Measurements from ENCODE around the gene SMARCAD1.

Gene SMARCAD1

DNA sequence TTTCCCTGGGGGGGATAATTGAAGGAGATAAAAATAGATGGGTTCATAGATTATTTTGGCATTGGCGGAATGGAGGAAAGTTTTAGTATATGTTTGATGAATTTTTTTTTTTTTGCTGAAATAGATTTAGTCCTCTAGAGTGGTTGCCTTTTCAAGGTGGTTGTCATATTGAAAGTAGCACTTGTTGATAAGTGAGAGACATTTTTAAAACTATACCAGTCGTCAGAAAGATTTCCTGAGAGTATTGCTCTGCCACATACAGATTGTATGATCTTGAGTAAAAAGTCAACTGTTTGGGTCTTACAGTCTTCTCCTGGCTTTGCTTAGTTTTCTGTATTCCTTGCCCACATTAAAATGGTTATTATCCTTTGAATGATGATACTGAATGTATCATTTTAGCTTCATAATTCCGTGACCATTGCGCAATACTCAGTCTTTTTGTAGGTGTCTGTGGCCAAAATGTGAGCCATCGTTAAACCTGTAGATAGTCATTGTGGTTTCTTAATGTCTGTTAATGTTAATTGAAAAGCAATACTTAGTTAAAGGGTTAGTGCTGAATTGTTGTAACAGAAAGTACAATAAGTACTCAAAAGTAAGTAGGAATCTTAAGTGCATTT, 7.1 kb downstream of the SMARCAD1 start:
- no peaks in the 10 kb centered on the region for H3K27me3 ChIP-seq
- no peak overlapping the region for H3K27ac ChIP-seq
- no peak overlapping the region for H3K4me3 ChIP-seq (ENCODE audit: low read depth in 1 of 2, low read length in 1 of 2)
- no peaks in the 10 kb centered on the region for H3K4me1 ChIP-seq (ENCODE audit: control insufficient read depth in 1 of 2, insufficient read depth in 1 of 2, low read depth in 1 of 2, low read length in 1 of 2)
- no peak for TF ChIP-seq CTCF (IDR thresholded peaks at IDR 0.05)
- H3K36me3 ChIP-seq = peaks cover 7% of the 10 kb centered on the region
- no peaks in the 10 kb centered on the region for H3K9me3 ChIP-seq

GRCh38 chr4:94216394-94216793, 8.7 kb downstream of the SMARCAD1 start:
- H3K27ac ChIP-seq = no peak overlapping the region
- TF ChIP-seq CTCF (IDR thresholded peaks at IDR 0.05) = no peak
- H3K27me3 ChIP-seq = no peaks in the 10 kb centered on the region
- H3K36me3 ChIP-seq = peaks cover 7% of the 10 kb centered on the region
- H3K4me3 ChIP-seq (ENCODE audit: low read depth in 1 of 2, low read length in 1 of 2) = no peak overlapping the region
- no peaks in the 10 kb centered on the region for H3K4me1 ChIP-seq (ENCODE audit: control insufficient read depth in 1 of 2, insufficient read depth in 1 of 2, low read depth in 1 of 2, low read length in 1 of 2)
- H3K9me3 ChIP-seq = no peaks in the 10 kb centered on the region

DNA sequence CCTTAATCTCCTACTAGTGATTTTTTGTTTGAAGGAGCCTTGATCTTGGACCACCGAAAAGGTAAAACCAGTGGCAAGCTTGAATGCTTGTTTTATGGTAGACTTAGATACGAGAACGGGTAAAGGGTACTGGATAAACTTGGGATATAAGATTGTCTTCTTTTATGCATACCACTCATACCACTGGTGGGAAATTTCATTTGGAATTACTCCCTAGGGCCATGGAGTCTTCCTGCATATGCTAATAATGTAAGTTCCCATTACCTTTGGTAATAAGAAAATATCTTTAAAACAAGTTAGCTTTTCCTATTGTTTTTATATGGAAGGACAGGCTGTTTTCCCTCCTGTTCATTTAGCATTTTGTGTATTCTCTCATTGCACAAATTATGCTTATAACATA, 11.7 kb downstream of the SMARCAD1 start:
- Histone ChIP-seq H3K4me3 (ENCODE audit: low read depth in 1 of 2, low read length in 1 of 2) (no peak overlapping the region), H3K9me3 (no peaks in the 10 kb centered on the region), H3K27ac (no peak overlapping the region), H3K4me1 (ENCODE audit: control insufficient read depth in 1 of 2, insufficient read depth in 1 of 2, low read depth in 1 of 2, low read length in 1 of 2) (no peaks in the 10 kb centered on the region), H3K27me3 (no peaks in the 10 kb centered on the region), H3K36me3 (peaks cover 7% of the 10 kb centered on the region)
- no peak for TF ChIP-seq CTCF (IDR thresholded peaks at IDR 0.05)

DNA sequence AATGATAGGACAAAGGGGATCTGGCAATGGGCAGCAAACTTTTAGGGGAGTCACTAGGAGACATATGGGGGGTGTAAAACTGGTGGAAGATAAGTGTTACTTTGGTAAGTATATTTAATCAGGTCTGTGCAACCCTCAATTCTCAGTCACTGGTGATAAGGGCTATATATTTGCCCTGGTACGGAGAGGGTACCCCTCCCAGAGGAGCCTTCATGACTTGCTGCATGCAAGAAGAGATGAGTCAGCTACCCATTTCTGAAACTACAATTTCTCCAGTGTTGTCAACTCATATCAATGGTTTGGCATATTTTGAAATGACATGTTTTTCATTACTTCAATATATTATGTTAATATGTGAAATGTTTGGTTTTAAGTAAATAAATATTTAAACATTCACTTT, 14.3 kb downstream of the SMARCAD1 start:
- no peaks in the 10 kb centered on the region for H3K4me1 ChIP-seq (ENCODE audit: control insufficient read depth in 1 of 2, insufficient read depth in 1 of 2, low read depth in 1 of 2, low read length in 1 of 2)
- no peaks in the 10 kb centered on the region for H3K27me3 ChIP-seq
- H3K27ac ChIP-seq = no peak overlapping the region
- H3K4me3 ChIP-seq (ENCODE audit: low read depth in 1 of 2, low read length in 1 of 2) = no peak overlapping the region
- no peaks in the 10 kb centered on the region for H3K9me3 ChIP-seq
- peaks cover 7% of the 10 kb centered on the region for H3K36me3 ChIP-seq
- TF ChIP-seq CTCF (IDR thresholded peaks at IDR 0.05) = no peak

GRCh38 chr4:94225449-94225848, 17.8 kb downstream of the SMARCAD1 start:
- Histone ChIP-seq H3K36me3 (no peaks in the 10 kb centered on the region), H3K4me1 (ENCODE audit: control insufficient read depth in 1 of 2, insufficient read depth in 1 of 2, low read depth in 1 of 2, low read length in 1 of 2) (no peaks in the 10 kb centered on the region), H3K9me3 (no peaks in the 10 kb centered on the region), H3K27ac (no peak overlapping the region), H3K27me3 (no peaks in the 10 kb centered on the region), H3K4me3 (ENCODE audit: low read depth in 1 of 2, low read length in 1 of 2) (no peak overlapping the region)
- no peak for TF ChIP-seq CTCF (IDR thresholded peaks at IDR 0.05)

GRCh38 chr4:94226763-94227162, 19.1 kb downstream of the SMARCAD1 start:
- H3K4me1 ChIP-seq (ENCODE audit: control insufficient read depth in 1 of 2, insufficient read depth in 1 of 2, low read depth in 1 of 2, low read length in 1 of 2) = no peaks in the 10 kb centered on the region
- no peak for TF ChIP-seq CTCF (IDR thresholded peaks at IDR 0.05)
- H3K27ac ChIP-seq = no peak overlapping the region
- H3K27me3 ChIP-seq = no peaks in the 10 kb centered on the region
- no peak overlapping the region for H3K4me3 ChIP-seq (ENCODE audit: low read depth in 1 of 2, low read length in 1 of 2)
- no peaks in the 10 kb centered on the region for H3K36me3 ChIP-seq
- no peaks in the 10 kb centered on the region for H3K9me3 ChIP-seq

Data from neutrophil (primary cell).